ENCODE data around the gene PLXND1. TPM values are rescaled to one million over a fixed set of nuclear protein-coding genes. Genes with fewer than 3 reads are reported as not detected.
A peak's percentile ranks its signal among the peaks of the same experiment; 100 is the strongest.

The PLXND1 gene
- total and polyA plus RNA-seq, 12 donors, result 41.2 to 370 (median 138) TPM

- 73 to 94% (median 79%) methylated on average over 4 to 8 of the region's 8 CpGs for WGBS, 4 donors
- peak in 2 of 7 donors; percentile 12 to 36 for DNase-seq
- no peak overlapping the region for H3K27ac ChIP-seq
- H3K27me3 ChIP-seq, result no peaks in the 10 kb centered on the region
- intact Hi-C loops (cut with DNase I), result no loop called here
- no peaks in the 10 kb centered on the region for H3K4me1 ChIP-seq (replicated peaks in 1 of 2)
- H3K36me3 ChIP-seq (replicated peaks in 1 of 2), result no peaks in the 10 kb centered on the region
- no peaks in the 10 kb centered on the region for H3K9me3 ChIP-seq (replicated peaks in 1 of 3)
- no peak overlapping the region for H3K4me3 ChIP-seq
- TF ChIP-seq POLR2A (IDR thresholded peaks at IDR 0.05) (no peak), CTCF (IDR thresholded peaks at IDR 0.05) (no peak)
Observed at GRCh38 chr3:129525341-129525968, 81.0 kb downstream of the PLXND1 start.

- 86 to 92% (median 90%) methylated on average over 3 to 4 of the region's 4 CpGs for WGBS, 4 donors
- H3K9me3 ChIP-seq (replicated peaks in 1 of 3), result no peaks in the 10 kb centered on the region
Observed at GRCh38 chr3:129524081-129524480, 82.4 kb downstream of the PLXND1 start.

GRCh38 chr3:129522953-129523352 is 83.5 kb downstream of the PLXND1 start:
- TF ChIP-seq CTCF (IDR thresholded peaks at IDR 0.05) (no peak), POLR2A (IDR thresholded peaks at IDR 0.05) (no peak)
- Histone ChIP-seq H3K9me3 (replicated peaks in 1 of 3) (no peaks in the 10 kb centered on the region), H3K27me3 (no peaks in the 10 kb centered on the region), H3K4me3 (no peak overlapping the region), H3K27ac (no peak overlapping the region), H3K4me1 (replicated peaks in 1 of 2) (no peaks in the 10 kb centered on the region), H3K36me3 (replicated peaks in 1 of 2) (peaks cover 0 to 5% of the 10 kb centered on the region in 2 donors)
- no peak for DNase-seq
- intact Hi-C loops (cut with DNase I), result no loop called here
- 89 to 95% (median 93%) methylated on average over 4 to 5 of the region's 5 CpGs for WGBS, 4 donors

More at GRCh38 chr3:129524081-129524480, 82.4 kb downstream of the PLXND1 start:
- H3K4me3 ChIP-seq, result no peak overlapping the region
- intact Hi-C loops (cut with DNase I), result no loop called here
- H3K27me3 ChIP-seq, result no peaks in the 10 kb centered on the region
- H3K4me1 ChIP-seq (replicated peaks in 1 of 2), result no peaks in the 10 kb centered on the region
- peaks cover 0 to 5% of the 10 kb centered on the region in 2 donors for H3K36me3 ChIP-seq (replicated peaks in 1 of 2)
- no peak for TF ChIP-seq CTCF (IDR thresholded peaks at IDR 0.05)
- TF ChIP-seq POLR2A (IDR thresholded peaks at IDR 0.05), result no peak
- no peak for DNase-seq
- no peak overlapping the region for H3K27ac ChIP-seq

GRCh38 chr3:129521611-129522010 is 84.9 kb downstream of the PLXND1 start:
- intact Hi-C loops (cut with DNase I), result no loop called here
- Histone ChIP-seq H3K4me1 (replicated peaks in 1 of 2) (no peaks in the 10 kb centered on the region), H3K9me3 (replicated peaks in 1 of 3) (no peaks in the 10 kb centered on the region), H3K4me3 (no peak overlapping the region), H3K27me3 (no peaks in the 10 kb centered on the region), H3K36me3 (replicated peaks in 1 of 2) (peaks cover 0 to 5% of the 10 kb centered on the region in 2 donors), H3K27ac (no peak overlapping the region)
- TF ChIP-seq POLR2A (IDR thresholded peaks at IDR 0.05) (no peak), CTCF (IDR thresholded peaks at IDR 0.05) (no peak)
- no peak for DNase-seq
- WGBS, 4 donors, result 81 to 89% (median 85%) methylated on average over 8 of the region's 8 CpGs

Data from adrenal gland (tissue), 12 donors.